HepG2 (cell line): ENCODE data around the gene SEC14L1. TPM values are rescaled to one million over a fixed set of nuclear protein-coding genes. Genes with fewer than 3 reads are reported as not detected.

Source experiments
- ATF1 ChIP-seq: IDR thresholded peaks from 2 replicates; pipeline ENCODE4 v1.6.1; 2016; ENCODE audit warnings: mild to moderate bottlenecking, control low read depth
- CHD4 ChIP-seq: fragments of 200-600 bp; sonication (generic); IDR thresholded peaks from 2 replicates; pipeline ENCODE4 v1.7.0; 2017; ENCODE audit warnings: mild to moderate bottlenecking, low read length, borderline replicate concordance
- DNMT1 ChIP-seq: sonication (generic); formaldehyde crosslinking; IDR thresholded peaks from 2 replicates; pipeline ENCODE4 v1.5.1; 2020; ENCODE audit warnings: mild to moderate bottlenecking, missing genetic modification reagents
- DPF2 ChIP-seq: sonication (generic); formaldehyde crosslinking; IDR thresholded peaks from 2 replicates; pipeline ENCODE4 v1.4.0; 2020; ENCODE audit warnings: mild to moderate bottlenecking, low read depth, missing genetic modification reagents, borderline replicate concordance
- GPN1 ChIP-seq: sonication (generic); formaldehyde crosslinking; IDR thresholded peaks from 2 replicates; pipeline ENCODE4 v1.5.1; 2020; ENCODE audit warnings: missing genetic modification reagents, borderline replicate concordance
- MATR3 ChIP-seq: sonication (generic); formaldehyde crosslinking; IDR thresholded peaks from 2 replicates; pipeline ENCODE4 v1.4.0; 2020; ENCODE audit warnings: missing genetic modification reagents
- NFAT5 ChIP-seq: sonication (generic); formaldehyde crosslinking; IDR thresholded peaks from 2 replicates; pipeline ENCODE4 v1.4.0; 2020; ENCODE audit warnings: missing genetic modification reagents
- PAXIP1 ChIP-seq: sonication (generic); formaldehyde crosslinking; conservative IDR thresholded peaks from 2 replicates; pipeline ENCODE4 v1.4.0; 2020; ENCODE audit warnings: mild to moderate bottlenecking, missing genetic modification reagents, moderate library complexity
- PBX3 ChIP-seq: sonication (generic); formaldehyde crosslinking; IDR thresholded peaks from 2 replicates; pipeline ENCODE4 v1.8.1; 2023; ENCODE audit warnings: missing genetic modification reagents, inconsistent platforms, borderline replicate concordance
- SCMH1 ChIP-seq: sonication (generic); formaldehyde crosslinking; IDR thresholded peaks from 2 replicates; pipeline ENCODE4 v1.9.0; 2021; ENCODE audit warnings: missing genetic modification reagents, mild to moderate bottlenecking, borderline replicate concordance
- ZNF276 ChIP-seq: sonication (generic); formaldehyde crosslinking; IDR thresholded peaks from 2 replicates; pipeline ENCODE4 v1.4.0; 2020; ENCODE audit warnings: mild to moderate bottlenecking, low read depth, missing genetic modification reagents
- ZNF503 ChIP-seq: sonication (generic); formaldehyde crosslinking; IDR thresholded peaks from 2 replicates; pipeline ENCODE4 v1.4.0; 2020; ENCODE audit warnings: missing genetic modification reagents
- ZNF552 ChIP-seq: sonication (generic); formaldehyde crosslinking; IDR thresholded peaks from 2 replicates; pipeline ENCODE4 v1.9.0; 2022; ENCODE audit warnings: missing genetic modification reagents, mild to moderate bottlenecking, borderline replicate concordance
- ZNF737 ChIP-seq: sonication (generic); formaldehyde crosslinking; IDR thresholded peaks from 2 replicates; pipeline ENCODE4 v1.5.0; 2020; ENCODE audit warnings: missing genetic modification reagents, mild to moderate bottlenecking, borderline replicate concordance
- polyA plus RNA-seq, 8 experiments: library from polyadenylated mRNA; depleted of rRNA in 3 of 8; stranded (reverse) in 7 of 8; unstranded in 1 of 8; fragments of >200 nt; fragmentation: Illumina TruSeq in 4 of 8; extraction: Trizol in 4 of 8; gene quantifications; 2 replicates each; pipeline versions ENCODE4 v1.2.1 to v1.2.3, GENCODE V29; 2011 to 2016; ENCODE audit warnings: low read depth in 4 of 8, missing spikeins in 1 of 8, mixed read lengths in 1 of 8; ENCODE audit not compliant: insufficient read depth in 1 of 8
- total RNA-seq, 5 experiments: library from RNA; depleted of rRNA; stranded (reverse); fragments of >200 nt; fragmentation: Illumina TruSeq; extraction: Trizol; gene quantifications; 2 replicates each; pipeline ENCODE4 v1.2.3, GENCODE V29; 2016; ENCODE audit warnings: low read depth in 1 of 5

The SEC14L1 gene
- total and polyA plus RNA-seq, 2 of the 13 experiments (the other 11 are each of a cell fraction or from before 2014, with no cell fraction given): 26.3 to 43.9 TPM

- TF ChIP-seq ZNF503 (CRISPR knock-in tag) (0 out of 2 replicates have a peak, but pooled peaks have one; percentile 49), ZNF737 (CRISPR knock-in tag) (no peak), NFAT5 (peak; percentile 65), PBX3 (CRISPR knock-in tag) (no peak; the same call in 1 of the 2 replicates), SCMH1 (no peak), MATR3 (no peak), DPF2 (no peak), ZNF276 (no peak), DNMT1 (CRISPR knock-in tag) (no peak), GPN1 (CRISPR knock-in tag) (no peak), ATF1 (CRISPR knock-in tag) (no peak), CHD4 (no peak), ZNF552 (CRISPR knock-in tag) (peak; percentile 79; the same call in 1 of the 2 replicates), PAXIP1 (CRISPR knock-in tag) (peak; percentile 66)
Measured at GRCh38 chr17:77140166-77140877, 447 bp upstream of the SEC14L1 start (continued).
